NCI-H1092 (cell line): Measurements from ENCODE around the gene KDM3B.
"Not testable (repeated sequence)": the region's sequence is repeated elsewhere in the genome, so short reads cannot be mapped to it uniquely, and the experiment has no call there.

ENCODE experiments used
- DNase-seq: peaks from one replicate; lab custom pipeline; 2025; lab: John Stamatoyannopoulos, UW

Gene KDM3B

DNA sequence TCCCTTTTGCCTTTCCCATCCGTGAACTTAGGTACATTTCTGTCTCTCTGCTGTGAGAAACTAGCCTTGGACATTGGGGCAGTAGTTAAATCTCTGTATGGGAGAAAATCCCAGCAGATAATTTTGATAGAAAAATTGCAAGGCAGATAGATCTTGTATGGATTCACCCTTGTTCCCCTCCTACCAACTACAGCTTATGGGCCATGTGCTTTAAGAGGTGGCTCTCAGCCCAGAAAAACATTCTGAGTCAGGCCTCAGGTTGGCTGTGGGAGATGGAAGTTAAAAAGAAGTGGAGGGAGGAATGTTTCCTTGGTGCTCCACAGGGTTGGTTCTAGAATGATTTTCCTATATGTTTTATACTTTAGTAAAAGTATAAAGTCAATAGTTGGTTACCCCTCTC is 1.4 kb upstream of the KDM3B start:
- DNase-seq, result no peak

GRCh38 chr5:138351517-138351916 is 968 bp upstream of the KDM3B start:
- DNase-seq, result no peak

DNA sequence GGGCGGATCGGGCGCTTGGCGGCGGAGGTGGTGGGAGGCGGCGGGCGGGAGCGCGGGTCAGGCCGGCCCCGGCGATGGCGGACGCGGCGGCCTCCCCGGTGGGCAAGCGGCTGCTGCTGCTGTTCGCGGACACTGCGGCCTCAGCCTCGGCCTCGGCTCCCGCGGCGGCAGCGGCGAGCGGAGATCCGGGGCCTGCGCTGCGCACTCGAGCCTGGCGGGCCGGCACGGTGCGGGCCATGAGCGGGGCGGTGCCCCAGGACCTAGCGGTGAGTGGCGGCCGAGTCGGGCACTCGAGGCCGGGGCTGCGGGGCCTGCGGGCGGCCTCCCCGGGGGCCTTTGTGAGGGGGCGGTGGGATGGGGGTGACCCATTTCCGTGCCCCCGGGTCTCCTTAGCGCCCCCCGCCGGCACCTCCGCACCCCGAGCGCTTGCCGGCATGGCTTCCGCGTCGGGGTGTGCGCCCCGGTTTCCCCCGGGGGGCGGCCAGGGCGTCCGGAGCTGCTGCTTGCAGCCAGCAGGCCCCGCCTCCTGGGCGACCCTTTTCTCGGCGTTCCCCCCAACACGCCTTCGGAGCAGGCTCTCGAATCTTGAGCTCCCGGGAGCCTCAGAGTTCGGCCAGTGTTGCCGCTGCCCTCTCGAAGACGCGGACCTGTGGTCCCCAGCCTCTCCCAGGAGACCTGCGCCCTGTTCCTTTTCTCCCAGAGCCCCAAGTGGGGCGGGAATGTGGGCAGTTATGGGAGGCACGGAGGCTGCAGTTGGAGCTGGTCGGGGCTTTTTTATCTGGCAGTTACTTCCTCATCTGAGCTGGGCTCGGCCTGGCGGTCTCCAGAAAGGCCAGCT is 456 bp downstream of the KDM3B start:
- no peak for DNase-seq

GRCh38 chr5:138353560-138354080 is 1.1 kb downstream of the KDM3B start:
- no peak for DNase-seq

- DNase-seq, result no peak
Measured at GRCh38 chr5:138354387-138354786, 1.9 kb downstream of the KDM3B start.

GRCh38 chr5:138354926-138355378 is 2.5 kb downstream of the KDM3B start:
- no peak for DNase-seq

GRCh38 chr5:138359621-138360020 is 7.1 kb downstream of the KDM3B start:
- no peak for DNase-seq

DNA sequence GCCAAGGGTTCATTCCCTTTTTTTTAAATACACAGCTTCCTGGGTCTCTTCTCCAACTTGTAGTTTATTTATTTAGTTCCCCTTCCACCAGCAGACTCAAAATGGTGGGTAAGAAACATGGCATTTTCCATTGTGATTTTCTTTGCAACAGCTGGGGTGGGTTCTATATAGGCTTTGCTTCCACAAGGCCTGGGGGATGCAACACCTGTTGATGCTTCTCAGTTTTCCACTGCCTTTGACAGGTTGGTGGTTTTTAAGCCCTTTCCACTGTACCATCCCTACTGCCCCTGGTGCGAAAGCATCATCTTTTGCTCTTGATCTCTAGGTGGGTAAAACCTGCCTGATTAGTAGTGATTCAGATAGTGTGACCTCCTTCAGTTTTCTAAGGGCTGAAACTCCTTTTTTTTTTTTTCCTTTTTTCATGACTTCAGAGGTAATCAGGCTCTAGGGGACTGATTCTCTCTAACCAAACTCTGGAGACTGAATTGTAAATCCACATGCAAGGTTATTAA is 8.5 kb downstream of the KDM3B start:
- no peak for DNase-seq

DNA sequence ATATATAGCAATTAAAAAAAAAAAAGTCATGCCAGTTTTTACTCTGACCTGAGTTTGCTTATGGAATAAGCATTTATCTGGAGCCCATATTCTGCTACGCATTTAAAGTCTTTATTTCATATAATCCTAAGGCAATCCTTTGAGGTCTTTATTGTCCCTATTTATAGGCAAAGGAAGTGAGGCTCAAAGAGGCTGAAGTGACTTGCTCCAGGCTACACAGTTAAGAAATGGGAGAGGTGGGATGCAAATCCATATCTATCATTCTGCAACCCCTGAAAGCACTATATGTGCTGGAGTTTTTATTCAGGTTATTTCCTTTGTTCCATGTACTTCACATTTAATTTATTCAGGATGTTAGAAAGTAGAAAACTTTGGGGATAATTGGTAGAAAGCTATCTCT is 12.1 kb downstream of the KDM3B start:
- DNase-seq, result no peak

- no peak for DNase-seq
Measured at GRCh38 chr5:138366632-138367382, 14.3 kb downstream of the KDM3B start.

GRCh38 chr5:138369261-138369660 is 16.8 kb downstream of the KDM3B start:
- DNase-seq, result no peak

- DNase-seq, result no peak
Measured at GRCh38 chr5:138369706-138370105, 17.2 kb downstream of the KDM3B start.

GRCh38 chr5:138370537-138370936 is 18.1 kb downstream of the KDM3B start:
- DNase-seq, result no peak

DNA sequence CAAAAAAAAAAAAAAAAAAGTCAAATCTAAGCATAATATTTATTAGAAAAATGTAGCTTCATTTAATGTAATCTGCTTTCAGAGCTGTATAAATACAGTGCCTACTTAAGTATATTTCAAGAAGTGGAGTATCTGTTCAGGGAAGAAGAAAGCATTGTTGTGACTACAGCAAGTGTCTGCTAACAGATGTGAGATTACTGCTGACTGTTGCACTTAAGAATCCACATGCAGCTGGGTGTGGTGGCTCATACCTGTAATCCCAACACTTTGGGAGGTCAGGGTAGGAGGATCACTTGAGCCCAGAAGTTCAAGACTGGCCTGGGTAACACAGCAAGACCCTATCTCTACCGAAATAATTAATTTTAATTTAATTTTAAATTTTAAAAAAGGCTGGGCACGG is 19.0 kb downstream of the KDM3B start:
- no peak for DNase-seq

DNA sequence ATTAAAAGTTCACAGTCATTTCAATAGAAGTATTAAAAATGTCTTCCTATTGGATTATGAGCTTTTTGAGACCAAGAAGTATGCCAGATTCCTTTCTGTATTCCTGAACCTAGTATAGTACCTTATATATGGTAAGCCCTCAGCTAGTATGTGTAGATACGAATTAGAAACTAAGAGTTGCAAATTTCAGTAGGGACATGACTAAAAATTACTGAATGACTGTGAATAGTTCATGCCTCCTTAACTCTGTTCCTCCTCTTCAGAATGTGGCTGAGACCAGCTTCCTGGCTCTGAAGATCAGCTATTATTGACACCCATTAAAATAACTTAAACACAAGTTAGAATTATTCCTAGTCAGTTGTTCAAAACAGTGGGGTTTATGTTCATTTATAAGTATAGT is 19.7 kb downstream of the KDM3B start:
- DNase-seq, result no peak

GRCh38 chr5:138372653-138373052 is 20.2 kb downstream of the KDM3B start:
- DNase-seq, result no peak

GRCh38 chr5:138382347-138382746 is 29.9 kb downstream of the KDM3B start:
- DNase-seq, result no peak

GRCh38 chr5:138385660-138386059 is 33.2 kb downstream of the KDM3B start:
- DNase-seq, result no peak

DNA sequence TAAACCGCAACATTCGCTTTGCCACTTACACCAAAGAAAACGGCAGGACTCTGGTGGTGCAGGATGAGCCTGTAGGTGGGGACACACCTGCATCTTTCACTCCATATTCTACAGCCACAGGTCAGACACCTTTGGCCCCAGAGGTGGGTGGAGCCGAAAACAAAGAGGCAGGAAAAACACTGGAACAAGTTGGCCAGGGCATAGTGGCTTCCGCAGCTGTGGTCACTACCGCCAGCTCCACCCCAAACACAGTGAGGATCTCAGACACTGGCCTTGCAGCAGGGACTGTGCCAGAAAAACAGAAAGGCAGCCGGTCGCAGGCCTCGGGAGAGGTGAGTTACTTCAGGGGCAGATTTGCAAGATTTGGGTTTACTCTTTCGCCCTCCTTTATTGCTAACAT is 33.8 kb downstream of the KDM3B start:
- DNase-seq, result no peak

DNA sequence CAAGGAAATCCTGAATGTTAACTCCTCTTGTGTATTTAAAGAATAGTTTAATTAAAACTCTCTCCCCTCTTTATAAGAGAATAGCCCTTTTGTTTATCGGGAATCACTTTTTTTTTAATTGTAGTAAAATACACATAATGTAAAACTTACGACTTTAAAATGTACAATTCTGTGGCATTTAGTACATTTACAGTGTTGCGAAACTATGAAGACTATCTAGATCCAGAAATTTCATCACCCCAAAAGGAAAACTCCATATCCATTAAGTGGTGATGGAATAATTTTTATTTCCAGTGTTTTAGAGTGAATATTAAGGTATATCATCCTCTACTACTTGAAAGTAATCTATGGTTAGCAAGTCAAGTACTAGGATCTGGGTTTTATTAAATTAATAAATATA is 36.8 kb downstream of the KDM3B start:
- DNase-seq, result no peak

GRCh38 chr5:138389911-138390310 is 37.4 kb downstream of the KDM3B start:
- DNase-seq, result not testable (repeated sequence)

GRCh38 chr5:138391859-138392386 is 39.4 kb downstream of the KDM3B start:
- DNase-seq, result no peak

- no peak for DNase-seq
Measured at GRCh38 chr5:138402640-138403039, 50.2 kb downstream of the KDM3B start.
